Measurements from ENCODE around the gene KIFC3. TPM values are rescaled to one million over a fixed set of nuclear protein-coding genes. Genes with fewer than 3 reads are reported as not detected.

Gene KIFC3
- total RNA-seq, 1 donor: 40.5 TPM

GRCh38 chr16:57785924-57786323, 16.4 kb downstream of the KIFC3 start:
- peaks cover 2% of the 10 kb centered on the region for H4K20me1 ChIP-seq (ENCODE audit: insufficient read depth, low read length)

GRCh38 chr16:57785385-57785784, 16.9 kb downstream of the KIFC3 start:
- peaks cover 9% of the 10 kb centered on the region for H3K4me1 ChIP-seq (ENCODE audit: insufficient read depth, low read length)
- peaks cover 28% of the 10 kb centered on the region for H3K36me3 ChIP-seq (ENCODE audit: insufficient read depth, low read length)
- H3K4me3 ChIP-seq (ENCODE audit: insufficient read depth, low read length): no peak overlapping the region
- TF ChIP-seq CTCF (IDR thresholded peaks at IDR 0.05; ENCODE audit: extremely low read depth, low read depth, low read length): no peak
- no peak overlapping the region for H3K4me2 ChIP-seq (ENCODE audit: insufficient read depth, low read length)
- no peaks in the 10 kb centered on the region for H3K27me3 ChIP-seq (ENCODE audit: insufficient read depth, low read length)
- H3K9me3 ChIP-seq (ENCODE audit: low read depth, low read length): no peaks in the 10 kb centered on the region
- DNase-seq (ENCODE audit: insufficient read length, low spot score, missing footprints): no peak
- no peak overlapping the region for H2AFZ ChIP-seq (ENCODE audit: low read length)
- H3K79me2 ChIP-seq (ENCODE audit: insufficient read depth, low read length): peaks cover 9% of the 10 kb centered on the region
- no peak overlapping the region for H3K27ac ChIP-seq (ENCODE audit: low read depth, low read length)
- peaks cover 2% of the 10 kb centered on the region for H4K20me1 ChIP-seq (ENCODE audit: insufficient read depth, low read length)

More at GRCh38 chr16:57785924-57786323, 16.4 kb downstream of the KIFC3 start:
- peaks cover 34% of the 10 kb centered on the region for H3K36me3 ChIP-seq (ENCODE audit: insufficient read depth, low read length)
- peaks cover 9% of the 10 kb centered on the region for H3K79me2 ChIP-seq (ENCODE audit: insufficient read depth, low read length)
- H2AFZ ChIP-seq (ENCODE audit: low read length): no peak overlapping the region
- peaks cover 11% of the 10 kb centered on the region for H3K4me1 ChIP-seq (ENCODE audit: insufficient read depth, low read length)
- DNase-seq (ENCODE audit: insufficient read length, low spot score, missing footprints): peak; percentile 68
- no peak overlapping the region for H3K27ac ChIP-seq (ENCODE audit: low read depth, low read length)
- no peak for TF ChIP-seq CTCF (IDR thresholded peaks at IDR 0.05; ENCODE audit: extremely low read depth, low read depth, low read length)
- no peak overlapping the region for H3K4me2 ChIP-seq (ENCODE audit: insufficient read depth, low read length)
- H3K27me3 ChIP-seq (ENCODE audit: insufficient read depth, low read length): no peaks in the 10 kb centered on the region
- no peaks in the 10 kb centered on the region for H3K9me3 ChIP-seq (ENCODE audit: low read depth, low read length)
- no peak overlapping the region for H3K4me3 ChIP-seq (ENCODE audit: insufficient read depth, low read length)

- Histone ChIP-seq H3K4me2 (ENCODE audit: insufficient read depth, low read length) (no peak overlapping the region), H2AFZ (ENCODE audit: low read length) (no peak overlapping the region), H3K9me3 (ENCODE audit: low read depth, low read length) (no peaks in the 10 kb centered on the region), H3K27ac (ENCODE audit: low read depth, low read length) (no peak overlapping the region), H3K4me1 (ENCODE audit: insufficient read depth, low read length) (peaks cover 9% of the 10 kb centered on the region), H4K20me1 (ENCODE audit: insufficient read depth, low read length) (peaks cover 2% of the 10 kb centered on the region), H3K36me3 (ENCODE audit: insufficient read depth, low read length) (peaks cover 25% of the 10 kb centered on the region), H3K27me3 (ENCODE audit: insufficient read depth, low read length) (no peaks in the 10 kb centered on the region), H3K79me2 (ENCODE audit: insufficient read depth, low read length) (peaks cover 12% of the 10 kb centered on the region), H3K4me3 (ENCODE audit: insufficient read depth, low read length) (no peak overlapping the region)
- peak; percentile 37 for DNase-seq (ENCODE audit: insufficient read length, low spot score, missing footprints)
- TF ChIP-seq CTCF (IDR thresholded peaks at IDR 0.05; ENCODE audit: extremely low read depth, low read depth, low read length): no peak
Measured at GRCh38 chr16:57784334-57784733, 18.0 kb downstream of the KIFC3 start.

- no peak overlapping the region for H3K27ac ChIP-seq (ENCODE audit: low read depth, low read length)
- H3K4me1 ChIP-seq (ENCODE audit: insufficient read depth, low read length): peaks cover 9% of the 10 kb centered on the region
- H2AFZ ChIP-seq (ENCODE audit: low read length): no peak overlapping the region
- peak; percentile 71 for DNase-seq (ENCODE audit: insufficient read length, low spot score, missing footprints)
- peaks cover 12% of the 10 kb centered on the region for H3K79me2 ChIP-seq (ENCODE audit: insufficient read depth, low read length)
- no peak for TF ChIP-seq CTCF (IDR thresholded peaks at IDR 0.05; ENCODE audit: extremely low read depth, low read depth, low read length)
- no peak overlapping the region for H3K4me2 ChIP-seq (ENCODE audit: insufficient read depth, low read length)
- peaks cover 28% of the 10 kb centered on the region for H3K36me3 ChIP-seq (ENCODE audit: insufficient read depth, low read length)
- H3K9me3 ChIP-seq (ENCODE audit: low read depth, low read length): no peaks in the 10 kb centered on the region
- H3K4me3 ChIP-seq (ENCODE audit: insufficient read depth, low read length): no peak overlapping the region
- H3K27me3 ChIP-seq (ENCODE audit: insufficient read depth, low read length): no peaks in the 10 kb centered on the region
- peaks cover 2% of the 10 kb centered on the region for H4K20me1 ChIP-seq (ENCODE audit: insufficient read depth, low read length)
Measured at GRCh38 chr16:57783883-57784282, 18.4 kb downstream of the KIFC3 start.

Measured in osteoblast (primary cell).